Stimulated activated CD8-positive, alpha-beta memory T cell treated with anti-CD3 and anti-CD28 coated beads, Interleukin-4, amount 100 ng/mL, for 24 hours (primary cell): ENCODE data around the gene BABAM2.
"Not testable (repeated sequence)": the region's sequence is repeated elsewhere in the genome, so short reads cannot be mapped to it uniquely, and the experiment has no call there.

ENCODE experiments used
- DNase-seq: peaks from one replicate; pipeline ENCODE4 v3.0.0-alpha.2; 2020; ENCODE audit warnings: low read depth

The BABAM2 gene

DNA sequence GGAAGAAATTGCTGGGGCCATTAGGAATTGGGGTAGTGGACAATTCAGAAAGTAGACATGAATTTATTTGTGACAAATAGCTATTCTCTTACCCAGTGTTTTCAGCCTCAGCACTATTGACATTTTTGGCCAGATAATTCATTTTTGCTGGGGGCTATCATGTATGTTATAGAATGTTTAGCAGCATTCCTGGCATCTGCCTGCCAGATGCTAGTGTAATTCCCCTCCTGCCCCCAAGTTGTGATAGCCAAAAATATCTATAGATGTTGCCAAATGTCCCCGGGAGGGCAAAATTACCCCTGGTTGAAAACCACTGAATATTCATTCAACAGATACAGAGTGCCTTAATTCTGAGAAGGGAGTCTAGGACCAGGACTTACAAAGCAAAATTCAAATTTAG is 183.6 kb downstream of the BABAM2 start:
- no peak for DNase-seq

DNA sequence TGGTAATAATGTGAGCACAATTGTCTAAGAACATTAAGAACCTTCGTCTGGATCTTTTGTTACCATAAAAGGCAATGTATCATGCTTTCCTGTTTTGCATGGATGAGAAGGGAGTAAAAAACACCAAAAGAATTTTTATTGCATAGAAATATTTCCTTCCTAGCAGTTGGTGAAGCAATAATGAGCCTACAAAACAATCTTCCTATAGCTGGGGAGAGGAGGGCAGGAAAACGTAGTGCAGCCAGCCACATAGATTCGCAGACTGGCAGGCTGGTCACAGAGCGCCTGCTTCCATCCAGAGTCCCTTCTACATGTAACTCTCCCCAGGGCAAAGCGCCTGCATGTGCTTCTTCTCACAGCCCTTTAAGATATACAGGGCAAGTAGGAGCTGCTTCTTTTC is 190.4 kb downstream of the BABAM2 start:
- no peak for DNase-seq

DNA sequence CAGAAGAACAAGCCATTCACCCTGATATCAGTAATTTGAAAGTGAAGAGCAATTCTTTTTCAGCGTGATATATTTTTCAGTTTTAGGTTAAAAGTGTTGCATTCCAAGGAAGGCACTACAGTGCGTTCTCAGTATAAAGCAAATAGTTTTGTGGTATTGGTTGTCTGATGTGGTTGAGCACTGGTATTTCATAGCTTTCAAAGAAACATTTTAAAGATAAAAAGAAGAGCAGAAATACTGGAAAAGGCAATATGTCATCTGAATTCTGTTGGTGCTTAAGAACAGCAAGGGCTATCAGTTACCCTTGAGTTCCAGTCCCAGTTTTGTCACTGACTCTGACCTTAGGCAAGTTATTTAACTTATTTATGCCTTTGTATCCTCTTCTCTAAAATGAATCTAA is 191.6 kb downstream of the BABAM2 start:
- DNase-seq, result no peak

DNA sequence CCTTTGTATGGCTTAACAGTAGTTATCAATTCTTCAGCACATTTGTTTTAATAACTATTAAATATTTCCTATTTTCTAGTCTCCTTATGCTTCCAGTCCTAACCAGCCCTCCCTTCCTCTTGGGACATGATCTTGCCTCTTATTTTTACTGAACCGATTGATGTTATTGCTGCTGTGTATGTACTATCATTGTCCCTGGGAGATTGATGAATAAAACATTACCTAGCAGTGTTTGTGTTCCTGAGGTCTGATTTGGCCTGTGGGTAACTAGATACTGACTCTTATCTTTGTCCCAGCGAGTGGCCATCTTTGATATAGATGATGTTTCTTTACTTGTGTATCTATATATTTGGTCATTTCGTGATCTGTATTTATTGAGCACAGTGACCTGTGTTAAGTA is 192.9 kb downstream of the BABAM2 start:
- DNase-seq, result no peak

DNA sequence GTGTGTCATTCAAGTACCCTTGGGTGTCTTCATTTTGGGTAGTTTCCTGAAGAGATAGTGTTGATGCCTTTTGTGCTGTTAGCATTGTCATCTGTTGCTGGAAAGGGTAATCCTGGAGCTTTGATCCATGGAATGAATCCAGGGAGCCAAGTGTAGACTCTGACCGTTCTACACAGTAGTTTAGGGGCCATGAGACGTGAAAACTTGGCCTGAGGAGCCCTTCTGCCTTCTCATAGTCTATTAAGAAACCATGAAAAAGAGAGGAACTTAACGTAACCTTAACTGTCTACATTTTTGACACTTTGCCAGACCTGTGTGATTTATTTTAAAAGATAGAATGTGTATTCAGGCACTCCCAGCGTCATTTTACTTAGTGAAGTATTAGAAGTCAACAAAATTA is 194.0 kb downstream of the BABAM2 start:
- no peak for DNase-seq

DNA sequence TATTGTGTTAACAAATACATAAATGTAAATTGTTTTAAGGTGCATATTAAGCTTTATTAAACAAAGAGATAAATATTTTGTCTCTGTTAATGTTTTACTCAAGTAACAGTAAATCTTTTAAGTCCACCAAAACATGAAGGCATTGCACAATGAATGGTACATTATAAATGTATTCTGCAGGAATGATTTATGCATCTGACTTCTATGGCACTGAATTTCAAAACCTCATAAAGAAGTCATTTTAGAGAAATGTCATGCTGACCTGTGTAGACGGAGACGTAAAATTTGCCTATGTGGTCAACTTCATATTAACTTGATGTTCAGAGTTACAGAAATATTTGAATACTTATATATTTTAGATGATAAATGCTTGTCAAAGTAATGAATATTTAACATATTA is 194.7 kb downstream of the BABAM2 start:
- DNase-seq, result no peak

DNA sequence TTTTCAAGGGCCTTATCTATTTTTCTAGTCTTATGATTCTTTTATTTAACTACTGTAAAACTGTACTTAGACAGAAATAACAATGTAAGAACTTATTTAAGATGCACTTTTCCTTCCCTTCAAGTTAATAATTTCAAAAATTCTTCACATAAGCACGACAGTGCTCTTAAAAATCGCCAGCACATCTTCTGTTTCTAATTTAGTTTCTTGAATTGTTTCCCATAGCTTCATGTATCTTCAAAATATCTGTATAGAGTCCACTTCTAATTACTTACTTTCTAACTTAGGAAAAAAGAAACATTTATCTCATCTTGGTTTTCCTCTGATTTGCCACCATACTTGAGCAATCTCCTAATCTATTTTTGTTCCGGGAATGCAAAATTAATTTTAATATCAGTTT is 196.1 kb downstream of the BABAM2 start:
- no peak for DNase-seq

DNA sequence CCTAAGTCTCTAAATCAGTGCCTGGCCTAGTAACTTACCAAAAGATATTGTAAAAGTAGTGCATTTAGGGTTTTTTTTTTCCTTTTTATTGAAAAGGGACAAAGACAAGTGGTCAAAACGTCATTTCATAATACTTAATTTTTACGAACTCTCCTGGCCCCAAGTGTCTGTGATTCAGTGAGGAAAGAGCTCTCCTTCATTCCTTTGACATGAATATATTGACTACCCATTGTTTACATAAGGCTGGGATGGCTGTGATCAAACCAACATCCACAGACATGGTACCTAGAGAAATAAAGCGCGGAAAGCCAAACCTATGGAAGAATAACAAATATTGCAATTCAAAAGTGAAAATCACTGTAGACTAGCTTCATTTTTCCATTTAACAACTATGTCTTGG is 198.4 kb downstream of the BABAM2 start:
- DNase-seq, result no peak

DNA sequence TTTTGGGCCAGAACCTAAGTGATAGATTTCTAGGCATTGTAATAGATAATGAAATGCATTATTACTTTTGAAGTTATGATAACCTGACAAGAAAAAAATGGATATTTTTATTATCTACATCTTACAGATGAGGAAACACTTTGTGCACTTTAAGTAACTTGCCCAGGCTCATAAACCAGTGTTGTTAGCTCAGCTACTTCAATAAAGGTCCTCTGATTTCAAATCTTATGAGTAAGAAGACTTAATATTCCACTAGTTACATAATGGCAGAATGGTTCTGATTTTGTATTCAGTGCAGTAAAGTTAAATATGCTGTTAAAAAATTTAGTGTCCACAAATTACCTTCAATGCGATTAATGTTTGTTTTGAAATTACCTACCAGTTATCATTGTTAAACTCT is 199.0 kb downstream of the BABAM2 start:
- no peak for DNase-seq

DNA sequence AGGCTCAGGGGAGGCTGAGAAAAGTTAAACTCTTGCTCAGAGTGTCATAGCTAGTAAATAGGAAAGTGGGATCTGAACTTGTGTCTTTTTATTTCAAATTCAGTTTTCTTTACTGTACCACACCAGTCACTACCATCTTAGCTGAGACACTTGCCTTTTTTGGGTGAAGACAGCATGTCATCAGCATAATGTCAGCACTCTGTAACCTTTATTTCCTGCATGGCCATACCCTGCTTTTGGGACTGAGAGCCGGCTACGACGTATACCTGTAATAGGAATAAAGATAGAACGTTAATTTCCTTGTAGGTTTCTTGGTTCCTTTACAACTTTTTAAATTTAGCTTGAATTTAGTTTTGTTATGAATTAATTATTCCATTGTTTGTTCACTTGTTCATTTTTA is 202.8 kb downstream of the BABAM2 start:
- no peak for DNase-seq

DNA sequence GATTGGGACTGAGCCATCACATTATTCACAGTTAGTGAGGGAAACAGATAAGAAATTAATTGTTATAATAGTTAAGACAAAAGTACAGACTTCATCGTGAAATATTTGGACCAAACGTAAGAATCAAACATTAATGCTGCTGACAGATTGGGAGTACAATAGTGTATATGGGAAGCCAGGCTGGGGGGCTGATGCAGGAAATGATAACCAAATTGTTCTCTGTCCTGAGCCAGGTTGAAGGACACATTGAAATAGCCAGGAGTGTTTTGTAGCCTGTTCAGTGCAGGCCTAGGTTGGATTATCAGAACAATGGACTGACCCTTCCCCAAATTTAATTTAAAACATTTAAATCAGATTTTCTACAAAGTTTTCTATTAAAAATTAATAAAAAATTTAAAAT is 203.2 kb downstream of the BABAM2 start:
- no peak for DNase-seq

DNA sequence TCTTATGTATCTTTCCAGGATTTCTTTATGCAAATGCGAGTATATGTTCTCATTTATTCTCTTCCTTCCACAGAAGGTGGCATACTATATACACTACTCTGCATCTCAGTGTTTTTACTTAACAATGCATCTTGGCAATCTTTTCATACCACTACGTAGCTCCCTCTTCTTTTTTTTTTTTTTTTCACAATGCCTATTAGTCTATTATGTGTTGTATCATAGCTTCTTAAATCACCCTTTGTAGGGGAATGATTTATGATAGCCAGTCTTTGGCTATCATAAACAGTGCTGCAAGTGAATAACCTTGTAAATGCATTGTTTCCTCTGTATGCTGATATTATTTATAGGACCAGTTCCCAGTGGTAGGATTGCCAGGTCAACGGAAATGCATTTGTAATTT is 204.2 kb downstream of the BABAM2 start:
- no peak for DNase-seq

DNA sequence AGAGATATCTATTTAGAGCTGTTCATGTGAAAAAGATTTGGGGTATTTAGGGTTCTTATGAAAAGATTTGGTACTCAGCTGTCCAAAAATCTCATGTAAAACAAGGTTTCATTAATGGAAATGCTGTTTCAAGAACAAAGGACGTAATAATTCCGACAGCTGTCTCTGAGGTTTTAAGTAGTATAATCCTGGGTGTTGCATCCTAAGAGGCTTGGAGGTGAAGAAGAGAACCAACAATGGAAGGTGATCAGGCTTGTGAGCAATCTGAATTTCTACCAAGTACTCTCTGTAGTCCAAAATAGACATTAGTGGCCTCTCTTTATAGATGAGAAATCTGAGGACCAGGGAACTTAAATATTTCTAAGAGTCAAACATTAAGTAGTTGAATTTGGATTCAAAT is 205.1 kb downstream of the BABAM2 start:
- no peak for DNase-seq

DNA sequence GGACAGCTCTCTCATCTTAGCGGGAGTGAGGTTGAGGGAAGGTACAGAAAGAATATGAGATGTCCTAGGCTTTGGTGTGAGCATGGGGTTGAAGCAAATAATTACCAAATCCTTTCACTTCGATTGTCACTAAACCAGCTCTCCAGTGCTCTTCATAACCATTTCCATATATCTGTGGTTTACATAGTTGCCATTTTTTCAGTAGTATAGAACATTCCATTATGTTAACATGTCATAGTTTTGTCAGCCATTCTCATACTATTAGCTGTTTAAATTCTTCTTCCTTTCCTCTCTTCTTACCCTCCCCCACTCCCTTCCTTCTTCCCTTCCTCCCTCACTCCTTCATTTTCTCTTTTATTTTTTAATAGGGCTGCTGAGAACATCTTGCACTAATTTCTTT is 205.9 kb downstream of the BABAM2 start:
- DNase-seq, result no peak

DNA sequence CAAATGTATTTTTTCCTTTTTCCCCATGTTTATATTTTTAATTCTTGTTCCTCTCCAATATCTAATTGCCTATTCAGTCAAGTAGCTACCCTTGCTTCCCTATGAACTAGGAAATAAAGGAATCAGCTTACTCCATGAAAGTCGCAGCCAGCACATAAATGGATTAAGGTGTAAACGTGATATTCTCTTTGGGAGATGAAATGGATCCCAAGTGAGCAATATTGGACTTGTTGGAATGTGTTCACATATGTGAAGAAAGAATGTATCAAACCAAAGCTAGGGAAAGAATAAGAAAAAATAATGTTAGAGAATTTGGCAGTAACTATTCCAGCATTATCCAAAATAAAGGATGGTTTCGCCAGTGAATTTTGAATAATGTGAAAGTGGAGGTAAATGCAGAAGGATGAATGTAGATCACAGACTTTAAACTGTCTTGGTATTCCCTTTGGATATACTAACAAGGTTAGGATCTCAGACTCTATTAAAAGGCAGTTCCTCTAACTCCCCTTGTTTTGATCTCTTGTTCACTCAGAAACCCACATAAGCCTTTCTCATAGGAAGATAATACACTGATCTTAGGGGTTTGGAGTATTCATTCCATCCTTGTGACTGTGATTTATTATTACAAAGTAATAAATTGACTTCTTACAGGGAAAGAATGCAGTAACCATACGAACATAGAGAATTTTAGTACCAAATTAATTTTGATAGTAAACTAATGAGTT is 208.1 kb downstream of the BABAM2 start:
- no peak for DNase-seq

DNA sequence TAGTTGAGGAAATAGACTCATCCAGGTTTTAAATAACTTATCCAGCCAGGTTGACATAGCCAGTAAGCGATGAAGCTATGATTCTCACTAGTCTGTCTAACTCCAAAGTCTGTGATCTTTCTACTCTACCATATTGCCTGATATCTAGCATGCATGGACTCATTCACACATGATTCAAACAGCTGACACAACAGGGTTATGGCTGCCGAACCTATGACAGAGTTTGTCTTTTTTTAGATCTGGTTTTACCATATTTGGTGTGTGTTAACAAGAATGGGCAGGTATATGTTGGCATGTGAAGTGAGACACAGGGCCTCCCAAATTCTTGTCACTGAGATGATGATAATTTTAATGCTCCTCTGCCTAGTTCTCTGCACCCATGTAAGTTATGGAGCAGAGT is 210.6 kb downstream of the BABAM2 start:
- no peak for DNase-seq

DNA sequence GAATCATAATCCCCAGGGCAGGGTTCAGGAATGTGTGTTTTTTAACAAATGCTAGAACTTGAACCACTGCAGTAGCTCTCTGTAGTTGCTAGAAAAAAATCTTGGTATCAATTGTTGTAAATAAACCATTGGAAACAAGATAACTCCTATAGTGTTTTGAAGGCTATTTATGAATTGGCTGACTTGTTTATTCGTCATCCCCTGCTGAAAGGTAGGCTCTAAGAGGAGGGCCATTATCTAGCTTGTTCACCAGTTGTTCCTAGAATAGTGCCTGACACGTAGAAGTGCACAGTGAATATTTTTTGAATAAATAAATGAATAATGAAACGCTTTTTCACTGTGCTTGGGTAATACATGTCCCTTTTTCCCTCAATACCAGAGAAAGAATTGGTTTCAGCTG is 211.4 kb downstream of the BABAM2 start:
- DNase-seq, result no peak

DNA sequence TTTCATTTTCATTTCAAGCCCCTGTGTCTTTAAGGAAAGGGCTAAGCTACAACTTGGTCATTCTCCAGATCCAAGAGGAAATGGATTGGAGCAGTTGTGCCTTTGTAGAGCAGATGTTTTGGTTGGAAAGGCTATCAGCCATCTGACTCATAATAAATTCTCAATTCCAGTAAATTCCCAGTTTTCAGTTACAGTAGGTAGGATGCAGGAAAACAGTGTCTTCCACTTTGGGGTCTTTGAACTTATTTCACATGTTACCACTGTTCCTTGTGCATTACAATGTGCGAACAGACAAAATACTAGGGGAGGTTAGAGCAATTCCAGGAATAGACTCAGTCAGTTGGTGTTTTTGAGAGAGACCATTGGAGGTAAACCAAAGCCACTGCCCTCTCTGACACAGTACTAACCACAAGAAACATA is 211.9 kb downstream of the BABAM2 start:
- DNase-seq, result no peak

DNA sequence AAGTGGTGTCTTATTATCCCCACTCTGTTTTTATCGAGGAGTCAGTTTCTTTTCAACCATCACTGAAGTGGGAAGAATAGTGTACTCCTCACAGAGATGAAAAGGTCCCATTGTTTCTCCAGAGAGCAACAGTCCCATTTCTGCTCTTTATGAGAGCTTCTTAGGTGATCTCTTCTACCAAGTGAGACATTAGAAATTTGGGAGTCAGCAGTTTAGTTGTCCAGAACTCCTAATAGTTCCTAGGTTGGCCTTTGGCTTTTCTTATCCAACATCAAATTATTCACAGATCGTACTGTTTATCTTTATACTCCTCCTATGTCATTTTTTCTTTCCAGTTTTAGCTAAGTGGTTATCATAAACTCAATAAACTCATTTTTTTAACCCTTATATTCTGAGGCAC is 213.1 kb downstream of the BABAM2 start:
- no peak for DNase-seq

DNA sequence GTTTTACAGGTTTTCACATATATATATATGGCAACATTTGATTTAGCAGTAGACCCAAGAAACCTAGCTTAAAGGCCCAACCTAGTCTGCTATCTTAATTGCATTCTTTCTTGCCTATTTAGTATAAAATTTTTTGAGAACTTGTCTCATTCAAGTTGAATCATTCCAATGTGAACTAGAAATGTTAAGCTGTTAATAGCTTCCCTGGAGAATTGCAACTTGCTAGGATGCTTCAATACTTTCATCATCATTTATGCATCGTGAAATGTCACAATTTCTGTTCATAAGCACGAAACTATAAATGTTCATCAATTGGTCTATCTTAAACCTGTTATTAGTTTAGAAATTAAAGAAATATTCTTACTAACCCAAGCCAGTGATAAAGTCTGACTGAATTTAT is 217.6 kb downstream of the BABAM2 start:
- no peak for DNase-seq

DNA sequence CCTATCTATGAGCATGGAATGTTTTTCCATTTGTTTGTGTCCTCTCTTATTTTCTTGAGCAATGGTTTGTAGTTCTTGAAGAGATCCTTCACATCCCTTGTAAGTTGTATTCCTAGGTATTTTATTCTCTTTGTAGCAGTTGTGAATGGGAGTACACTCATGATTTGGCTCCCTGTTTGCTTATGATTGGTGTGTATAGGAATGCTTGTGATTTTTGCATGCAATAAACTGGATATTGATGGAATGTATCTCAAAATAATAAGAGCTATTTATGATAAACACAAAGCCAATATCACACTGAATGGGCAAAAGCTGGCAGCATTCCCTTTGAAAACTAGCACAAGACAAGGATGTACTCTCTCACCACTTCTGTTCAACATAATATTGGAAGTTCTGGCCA is 223.2 kb downstream of the BABAM2 start:
- not testable (repeated sequence) for DNase-seq

DNA sequence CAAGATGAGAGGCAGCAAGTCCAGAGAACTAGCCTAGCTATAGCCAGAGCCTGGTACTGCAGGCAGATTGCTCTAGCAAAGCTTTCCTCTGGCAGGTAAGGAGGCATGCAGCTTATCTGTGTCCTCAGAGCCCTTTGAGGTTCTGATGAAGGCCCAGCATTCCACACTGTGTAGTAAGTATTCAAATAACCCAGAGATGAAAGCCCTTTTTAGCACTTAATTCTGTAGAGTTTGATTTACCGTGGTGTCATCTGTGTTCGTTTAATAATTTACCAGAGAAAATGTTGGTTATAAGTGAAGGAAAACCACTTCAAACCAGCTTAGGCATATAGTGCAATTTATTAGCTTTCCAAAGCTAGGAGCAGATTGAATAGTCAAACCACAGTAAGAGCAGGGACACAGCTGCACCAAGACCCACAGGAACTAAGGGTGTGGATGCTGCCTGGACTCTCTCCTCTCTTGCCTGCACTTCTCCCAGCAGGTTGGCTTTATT is 226.6 kb downstream of the BABAM2 start:
- DNase-seq, result no peak

DNA sequence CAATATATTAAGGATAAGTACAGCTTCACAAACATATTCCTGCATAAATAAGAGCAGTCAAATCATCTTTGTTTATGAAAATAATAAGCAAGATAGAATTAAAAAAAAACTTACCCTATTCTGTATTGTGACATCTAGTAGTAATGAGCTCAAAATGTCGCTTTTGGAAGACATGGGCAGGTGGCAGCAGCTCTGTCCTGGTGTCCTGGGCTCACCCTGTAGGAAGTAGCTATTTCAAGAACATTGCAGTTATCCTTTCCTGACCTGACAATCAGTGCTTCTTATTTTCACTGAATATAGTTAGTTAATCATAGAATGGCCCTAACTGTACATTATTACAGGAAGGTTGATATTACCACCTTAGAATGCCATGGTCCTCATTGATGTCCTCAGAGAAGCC is 229.1 kb downstream of the BABAM2 start:
- no peak for DNase-seq

DNA sequence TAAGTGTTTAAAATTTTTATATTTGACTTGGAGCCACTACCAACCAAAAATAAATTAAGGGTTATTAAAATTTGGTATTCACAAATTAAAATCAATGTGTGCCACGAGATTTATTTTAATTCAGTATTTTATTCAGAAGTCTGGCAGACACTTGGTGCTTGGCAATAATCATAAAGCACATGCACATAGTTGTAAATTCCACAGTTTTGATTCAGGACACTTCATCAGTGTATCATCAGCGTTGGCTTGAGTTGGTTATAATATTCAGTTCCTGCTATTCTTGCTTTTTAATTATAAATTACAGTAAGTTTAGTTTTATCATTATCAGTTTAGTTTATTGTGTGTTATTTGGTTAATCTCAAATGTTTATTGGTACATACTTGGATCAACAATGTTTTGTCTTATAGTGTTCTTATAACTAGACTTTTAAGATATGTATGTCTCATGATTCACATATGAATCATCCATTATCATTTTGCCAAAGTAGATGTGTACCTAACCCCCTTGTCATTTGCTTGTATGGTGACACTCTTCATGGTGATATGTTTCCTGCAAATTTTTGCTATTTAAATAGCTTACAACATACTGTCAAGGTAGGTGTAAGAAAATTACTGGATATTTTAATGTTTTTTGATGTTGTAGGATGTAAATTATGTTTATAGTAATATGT is 237.9 kb downstream of the BABAM2 start:
- DNase-seq, result no peak
